Measurements from ENCODE around the gene CNGA1.

- no peak for TF ChIP-seq NFRKB (IDR thresholded peaks at IDR 0.05)
- no peak for TF ChIP-seq FOXK2 (IDR thresholded peaks at IDR 0.05)
- TF ChIP-seq PKNOX1 (IDR thresholded peaks at IDR 0.05): no peak
- TF ChIP-seq HDGF (IDR thresholded peaks at IDR 0.05; ENCODE audit: borderline replicate concordance): no peak
- no peak for TF ChIP-seq L3MBTL2 (conservative IDR thresholded peaks at IDR 0.05)
- no peak for TF ChIP-seq FOXM1 (IDR thresholded peaks at IDR 0.05; ENCODE audit: borderline replicate concordance)
- TF ChIP-seq ELF4 (IDR thresholded peaks at IDR 0.05): no peak
- no peak for TF ChIP-seq SUZ12 (IDR thresholded peaks at IDR 0.05)
- no peak for TF ChIP-seq ZNF384 (IDR thresholded peaks at IDR 0.05)
- TF ChIP-seq BHLHE40 (IDR thresholded peaks at IDR 0.05; ENCODE audit: borderline replicate concordance): no peak
- TF ChIP-seq FOXA1 (IDR thresholded peaks at IDR 0.05): no peak
- TF ChIP-seq SP1 (IDR thresholded peaks at IDR 0.05): no peak
- TF ChIP-seq CTBP1 (IDR thresholded peaks at IDR 0.05; ENCODE audit: borderline replicate concordance): no peak
Measured at GRCh38 chr4:48039561-48039960, 23.1 kb upstream of the CNGA1 start.

Data from HEK293T (cell line).